Natural killer cell (primary cell): ENCODE data around the gene MID1. TPM values are rescaled to one million over a fixed set of nuclear protein-coding genes. Genes with fewer than 3 reads are reported as not detected.
"Not testable (repeated sequence)": the region's sequence is repeated elsewhere in the genome, so short reads cannot be mapped to it uniquely, and the experiment has no call there.

ENCODE experiments used
- ATAC-seq, 3 donors: fragments of 150-1000 bp in 2 of 3; fragments of 200-7000 bp in 1 of 3; cut with Tn5 transposase; 1 replicate in 1 of 3; 2 replicates in 2 of 3; pipeline ENCODE4 v1.10.0; 2021; ENCODE audit warnings: mild to moderate bottlenecking in 2 of 3, moderate library complexity in 2 of 3
- DNase-seq, 2 donors: peaks; one replicate each; pipeline versions ENCODE4 v3.0.0 to v3.0.0-alpha.2; 2013 to 2021; ENCODE audit warnings: mixed read lengths in 1 of 2
- H3K27ac ChIP-seq: one replicate; pipeline ENCODE4 v1.5.1; 2013; ENCODE audit warnings: mild to moderate bottlenecking, low read length
- H3K27me3 ChIP-seq: one replicate; pipeline ENCODE4 v1.6.1; 2013; ENCODE audit warnings: low read length; ENCODE audit not compliant: control insufficient read depth, insufficient read depth
- H3K36me3 ChIP-seq: one replicate; pipeline ENCODE4 v1.6.1; 2013; ENCODE audit warnings: low read length; ENCODE audit not compliant: control insufficient read depth, insufficient read depth
- H3K4me1 ChIP-seq: one replicate; pipeline ENCODE4 v1.6.1; 2013; ENCODE audit warnings: low read length; ENCODE audit not compliant: control insufficient read depth, insufficient read depth
- H3K4me3 ChIP-seq: one replicate; pipeline ENCODE4 v1.5.1; 2013; ENCODE audit warnings: low read length
- H3K9me3 ChIP-seq: one replicate; pipeline ENCODE4 v1.6.1; 2013; ENCODE audit warnings: low read length; ENCODE audit not compliant: control insufficient read depth, insufficient read depth
- H3K27ac Mint-ChIP-seq, 2 donors: one replicate each; pipeline ENCODE4 v1.8.0; 2022; ENCODE audit warnings: mild to moderate bottlenecking in 2 of 2, mixed read lengths in 2 of 2, moderate library complexity in 1 of 2
- H3K27me3 Mint-ChIP-seq, 2 donors: one replicate each; pipeline ENCODE4 v1.8.0; 2022; ENCODE audit warnings: low read depth in 2 of 2, mixed read lengths in 2 of 2
- H3K36me3 Mint-ChIP-seq: one replicate; pipeline ENCODE4 v1.8.0; 2022; ENCODE audit warnings: mixed read lengths
- H3K4me1 Mint-ChIP-seq, 2 donors: one replicate each; pipeline ENCODE4 v1.8.0; 2022; ENCODE audit warnings: mixed read lengths in 2 of 2
- H3K4me3 Mint-ChIP-seq: one replicate; pipeline ENCODE4 v1.8.0; 2022; ENCODE audit warnings: mild to moderate bottlenecking, moderate library complexity, mixed read lengths
- H3K9me3 Mint-ChIP-seq, 2 donors: one replicate each; pipeline ENCODE4 v1.8.0; 2022; ENCODE audit warnings: mixed read lengths in 2 of 2
- CTCF ChIP-seq: fragments of 200-600 bp; IDR thresholded peaks from one replicate; pipeline ENCODE4 v1.8.0; 2022; ENCODE audit warnings: antibody characterized with exemption
- WGBS: methylation state at CpG from one replicate; pipeline ENCODE4 v1.1.7; 2013; ENCODE audit warnings: missing lambda C conversion rate; ENCODE audit not compliant: insufficient coverage; 5-methylcytosine and 5-hydroxymethylcytosine counted together
- intact Hi-C: fragments of 100-400 bp; cut with micrococcal nuclease; formaldehyde crosslinking; loops from one replicate; pipeline ENCODE4 v1.14.2; 2022
- total RNA-seq, 4 donors: library from RNA; stranded (reverse); fragments of 120-200 nt in 1 of 4; gene quantifications; one replicate each; pipeline versions ENCODE4 v1.2.3 to v1.2.4, GENCODE V29; 2013 to 2022

Gene MID1
- total RNA-seq, 3 donors from 2014 or later (not counting 1 experiment from before 2014, with no cell fraction given), result not detected

- Mint-ChIP-seq H3K27ac (no peak overlapping the region), H3K9me3 (no peaks in the 10 kb centered on the region), H3K4me1 (no peaks in the 10 kb centered on the region), H3K27me3 (no peaks in the 10 kb centered on the region), H3K4me3 (no peak overlapping the region), H3K36me3 (no peaks in the 10 kb centered on the region)
- Histone ChIP-seq H3K27ac (no peak overlapping the region), H3K9me3 (no peaks in the 10 kb centered on the region), H3K4me3 (no peak overlapping the region), H3K4me1 (no peaks in the 10 kb centered on the region), H3K27me3 (no peaks in the 10 kb centered on the region), H3K36me3 (no peaks in the 10 kb centered on the region)
- ATAC-seq (no peak), DNase-seq (no peak)
- WGBS, result 92% methylated on average over 7 of the region's 11 CpGs
- TF ChIP-seq CTCF, result no peak
- intact Hi-C loops, result no loop called here
These were observed 28.7 kb downstream of the MID1 start for GRCh38 chrX:10591363-10592335.

DNA sequence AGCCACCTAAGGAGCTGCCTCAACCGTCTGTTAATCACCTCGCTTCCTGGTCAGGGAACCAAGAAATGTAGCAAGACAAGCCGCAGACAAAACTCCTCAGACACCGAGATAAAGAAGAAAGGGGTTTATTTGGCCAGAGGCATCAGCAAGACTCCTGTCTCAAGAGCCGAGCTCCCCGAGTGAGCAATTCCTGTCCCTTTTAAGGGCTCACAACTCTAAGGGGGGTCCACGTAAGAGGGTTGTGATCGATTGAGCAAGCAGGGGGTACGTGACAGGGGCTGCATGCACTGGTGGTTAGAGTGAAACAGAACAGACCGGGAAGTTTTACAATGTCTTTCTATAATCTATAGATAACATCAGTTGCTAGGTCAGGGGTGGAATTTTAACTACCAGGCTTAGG lies 30.6 kb downstream of the MID1 start:
- H3K9me3 Mint-ChIP-seq, ATAC-seq, H3K27ac Mint-ChIP-seq, H3K4me3 Mint-ChIP-seq, H3K4me3 ChIP-seq, DNase-seq, H3K4me1 ChIP-seq, H3K36me3 ChIP-seq, intact Hi-C loops, H3K27ac ChIP-seq, H3K36me3 Mint-ChIP-seq, H3K27me3 ChIP-seq, H3K4me1 Mint-ChIP-seq, H3K9me3 ChIP-seq, H3K27me3 Mint-ChIP-seq: not testable (repeated sequence)
- 88% methylated on average over 6 of the region's 10 CpGs for WGBS

DNA sequence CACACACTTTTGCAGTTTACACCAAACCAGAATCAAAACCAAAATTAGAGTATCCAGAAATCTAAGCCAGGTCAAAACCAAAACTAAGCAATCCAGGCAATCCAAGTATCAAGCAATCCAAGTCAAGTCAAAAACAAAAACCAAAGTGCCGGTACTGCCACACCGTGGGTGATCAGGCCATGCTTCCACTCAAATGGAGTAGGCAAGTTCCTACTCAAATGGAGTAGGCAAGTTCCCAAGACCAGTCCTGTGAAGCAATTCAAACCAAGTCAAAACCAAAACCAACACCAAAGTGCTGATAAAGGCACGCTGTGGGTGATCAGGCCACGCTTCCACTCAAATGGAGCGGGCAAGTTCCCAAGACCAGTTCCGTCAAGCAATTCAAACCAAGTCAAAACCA lies 31.3 kb downstream of the MID1 start:
- intact Hi-C loops, result no loop called here
- Mint-ChIP-seq H3K9me3 (peaks cover 6 to 7% of the 10 kb centered on the region in 2 donors), H3K27ac (no peak overlapping the region), H3K27me3 (no peaks in the 10 kb centered on the region), H3K36me3 (peaks cover 5% of the 10 kb centered on the region), H3K4me1 (no peaks in the 10 kb centered on the region), H3K4me3 (no peak overlapping the region)
- no peak for TF ChIP-seq CTCF
- WGBS, result 88% methylated on average over 6 of the region's 6 CpGs
- ATAC-seq, result no peak
- H3K27ac ChIP-seq, result no peak overlapping the region
- H3K27me3 ChIP-seq, result no peaks in the 10 kb centered on the region
- no peaks in the 10 kb centered on the region for H3K4me1 ChIP-seq
- DNase-seq, result no peak
- H3K9me3 ChIP-seq, result no peaks in the 10 kb centered on the region
- no peaks in the 10 kb centered on the region for H3K36me3 ChIP-seq
- H3K4me3 ChIP-seq, result no peak overlapping the region

DNA sequence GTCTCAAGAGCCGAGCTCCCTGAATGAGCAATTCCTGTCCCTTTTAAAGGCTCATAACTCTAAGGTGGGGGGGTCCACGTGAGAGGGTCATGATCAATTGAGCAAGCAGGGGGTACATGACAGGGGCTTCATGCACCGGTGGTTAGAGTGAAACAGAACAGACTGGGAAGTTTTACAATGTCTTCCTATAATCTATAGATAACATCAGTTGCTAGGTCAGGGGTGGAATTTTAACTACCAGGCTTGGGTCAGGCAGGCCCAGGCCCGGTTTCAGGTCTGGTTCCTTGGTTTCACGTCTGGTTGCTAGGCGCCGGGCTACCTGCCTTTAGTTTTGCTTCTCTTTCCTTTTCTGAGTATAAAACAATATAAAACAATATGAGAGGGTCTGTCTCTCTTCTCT lies 35.5 kb downstream of the MID1 start:
- DNase-seq, H3K4me3 Mint-ChIP-seq, H3K27me3 Mint-ChIP-seq, intact Hi-C loops, H3K4me1 Mint-ChIP-seq, H3K36me3 ChIP-seq, H3K36me3 Mint-ChIP-seq, H3K27ac ChIP-seq, H3K9me3 Mint-ChIP-seq, ATAC-seq, H3K9me3 ChIP-seq, H3K4me1 ChIP-seq, H3K27me3 ChIP-seq, H3K27ac Mint-ChIP-seq, H3K4me3 ChIP-seq: not testable (repeated sequence)
- 82% methylated on average over 2 of the region's 7 CpGs for WGBS
